HG03060 (cell line): ENCODE results near the gene LTBR.

ENCODE experiments used
- ATAC-seq: cut with Tn5 transposase; IDR thresholded peaks from one replicate; pipeline ENCODE4 v1.9.1; 2021; ENCODE audit warnings: low read depth, moderate number of reproducible peaks; ENCODE audit not compliant: unreplicated experiment

LTBR gene

GRCh38 chr12:6346235-6346832, 37.6 kb upstream of the LTBR start:
- no peak for ATAC-seq

- ATAC-seq, result no peak
Observed at GRCh38 chr12:6346942-6347341, 37.0 kb upstream of the LTBR start.

GRCh38 chr12:6347367-6348338, 36.3 kb upstream of the LTBR start:
- ATAC-seq, result no peak

GRCh38 chr12:6351622-6352021, 32.3 kb upstream of the LTBR start:
- no peak for ATAC-seq

- ATAC-seq, result no peak
Observed at GRCh38 chr12:6352193-6353173, 31.5 kb upstream of the LTBR start.

- no peak for ATAC-seq
Observed at GRCh38 chr12:6354495-6355393, 29.2 kb upstream of the LTBR start.

- no peak for ATAC-seq
Observed at GRCh38 chr12:6355491-6356373, 28.2 kb upstream of the LTBR start.

GRCh38 chr12:6356374-6356820, 27.6 kb upstream of the LTBR start:
- ATAC-seq, result no peak

- no peak for ATAC-seq
Observed at GRCh38 chr12:6358881-6359280, 25.1 kb upstream of the LTBR start.

GRCh38 chr12:6360080-6360571, 23.8 kb upstream of the LTBR start:
- ATAC-seq, result no peak

- no peak for ATAC-seq
Observed at GRCh38 chr12:6360578-6361490, 23.1 kb upstream of the LTBR start.

- ATAC-seq, result no peak
Observed at GRCh38 chr12:6361834-6362233, 22.1 kb upstream of the LTBR start.

- no peak for ATAC-seq
Observed at GRCh38 chr12:6362403-6362802, 21.6 kb upstream of the LTBR start.

GRCh38 chr12:6363010-6363329, 21.0 kb upstream of the LTBR start:
- ATAC-seq, result no peak

GRCh38 chr12:6363330-6364043, 20.5 kb upstream of the LTBR start:
- ATAC-seq, result no peak

GRCh38 chr12:6364044-6364374, 20.0 kb upstream of the LTBR start:
- ATAC-seq, result no peak
